Measurements from ENCODE around the gene TAS2R7. TPM values are rescaled to one million over a fixed set of nuclear protein-coding genes. Genes with fewer than 3 reads are reported as not detected.
"Not testable (repeated sequence)": the region's sequence is repeated elsewhere in the genome, so short reads cannot be mapped to it uniquely, and the experiment has no call there.

TAS2R7 gene
- total RNA-seq, 4 donors from 2014 or later, result 1.5 TPM; not detected in 3

- Histone ChIP-seq H3K27ac (no peak within 1 kb of the TSS), H3K27me3 (no peaks in the 10 kb centered on the region), H3K36me3 (no peaks in the 10 kb centered on the region), H3K4me3 (no peak within 1 kb of the TSS), H3K9me3 (peaks cover 0 to 6% (median 2%) of the 10 kb centered on the region in 4 donors), H3K4me1 (no peaks in the 10 kb centered on the region)
- DNase-seq (ENCODE audit: low spot score in 2 of 2), result no peak
- TF ChIP-seq EP300 (IDR thresholded peaks at IDR 0.05) (no peak), POLR2A (IDR thresholded peaks at IDR 0.05) (no peak)
- TF ChIP-seq, protein P1, sequence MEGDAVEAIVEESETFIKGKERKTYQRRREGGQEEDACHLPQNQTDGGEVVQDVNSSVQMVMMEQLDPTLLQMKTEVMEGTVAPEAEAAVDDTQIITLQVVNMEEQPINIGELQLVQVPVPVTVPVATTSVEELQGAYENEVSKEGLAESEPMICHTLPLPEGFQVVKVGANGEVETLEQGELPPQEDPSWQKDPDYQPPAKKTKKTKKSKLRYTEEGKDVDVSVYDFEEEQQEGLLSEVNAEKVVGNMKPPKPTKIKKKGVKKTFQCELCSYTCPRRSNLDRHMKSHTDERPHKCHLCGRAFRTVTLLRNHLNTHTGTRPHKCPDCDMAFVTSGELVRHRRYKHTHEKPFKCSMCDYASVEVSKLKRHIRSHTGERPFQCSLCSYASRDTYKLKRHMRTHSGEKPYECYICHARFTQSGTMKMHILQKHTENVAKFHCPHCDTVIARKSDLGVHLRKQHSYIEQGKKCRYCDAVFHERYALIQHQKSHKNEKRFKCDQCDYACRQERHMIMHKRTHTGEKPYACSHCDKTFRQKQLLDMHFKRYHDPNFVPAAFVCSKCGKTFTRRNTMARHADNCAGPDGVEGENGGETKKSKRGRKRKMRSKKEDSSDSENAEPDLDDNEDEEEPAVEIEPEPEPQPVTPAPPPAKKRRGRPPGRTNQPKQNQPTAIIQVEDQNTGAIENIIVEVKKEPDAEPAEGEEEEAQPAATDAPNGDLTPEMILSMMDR (IDR thresholded peaks at IDR 0.05), result no peak
Observed at GRCh38 chr12:10810068-10810467, 7.6 kb upstream of the TAS2R7 start, which contains the start of gene TAS2R9. TSS of gene TAS2R9 (minus strand) at chr12:10810168. CDS start at chr12:10810075, 93 bp downstream.

DNA sequence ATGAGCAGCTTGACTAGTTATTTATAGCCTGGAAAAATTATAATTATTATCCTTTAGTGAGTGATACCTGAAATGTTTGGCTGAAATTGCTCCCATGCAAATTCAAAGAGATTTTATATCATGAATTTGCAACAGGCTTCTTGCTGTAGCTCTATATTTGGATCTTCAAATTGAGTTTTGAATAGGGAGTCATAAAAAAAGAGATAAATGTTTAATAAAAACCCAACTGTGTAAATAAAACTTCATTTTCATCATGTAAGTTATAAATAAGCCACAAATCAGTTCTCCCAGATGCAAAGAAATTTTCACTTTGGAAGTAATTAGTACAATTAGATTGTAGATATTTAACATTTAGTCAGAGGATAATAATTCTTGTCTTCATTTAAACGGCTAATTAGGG is 4.8 kb upstream of the TAS2R7 start, which contains the start of gene TAS2R8:
Gene TAS2R8 (minus strand): TSS at position 101 of the 400 bp plus-strand sequence. CDS start 306 bp downstream, outside the sequence.
- 68 to 78% methylated on average over 1 of the region's 1 CpG for WGBS, 2 donors

GRCh38 chr12:10801741-10802140 is 686 bp downstream of the TAS2R7 start:
- no peak for TF ChIP-seq POLR2A (IDR thresholded peaks at IDR 0.05)
- TF ChIP-seq, protein P1 (IDR thresholded peaks at IDR 0.05), result no peak
- TF ChIP-seq EP300 (IDR thresholded peaks at IDR 0.05), result no peak
- no peak for DNase-seq (ENCODE audit: low spot score in 2 of 2)

More for the DNA sequence above, 4.8 kb upstream of the TAS2R7 start, which contains the start of gene TAS2R8:
- Histone ChIP-seq H3K27ac (no peak within 1 kb of the TSS), H3K4me3 (no peak within 1 kb of the TSS), H3K4me1 (no peaks in the 10 kb centered on the region), H3K27me3 (no peaks in the 10 kb centered on the region), H3K36me3 (no peaks in the 10 kb centered on the region), H3K9me3 (no peaks in the 10 kb centered on the region)
- DNase-seq (ENCODE audit: low spot score in 2 of 2), result no peak
- no peak for TF ChIP-seq EP300 (IDR thresholded peaks at IDR 0.05)
- TF ChIP-seq POLR2A (IDR thresholded peaks at IDR 0.05), result no peak
- TF ChIP-seq, protein P1 (IDR thresholded peaks at IDR 0.05), result no peak

DNA sequence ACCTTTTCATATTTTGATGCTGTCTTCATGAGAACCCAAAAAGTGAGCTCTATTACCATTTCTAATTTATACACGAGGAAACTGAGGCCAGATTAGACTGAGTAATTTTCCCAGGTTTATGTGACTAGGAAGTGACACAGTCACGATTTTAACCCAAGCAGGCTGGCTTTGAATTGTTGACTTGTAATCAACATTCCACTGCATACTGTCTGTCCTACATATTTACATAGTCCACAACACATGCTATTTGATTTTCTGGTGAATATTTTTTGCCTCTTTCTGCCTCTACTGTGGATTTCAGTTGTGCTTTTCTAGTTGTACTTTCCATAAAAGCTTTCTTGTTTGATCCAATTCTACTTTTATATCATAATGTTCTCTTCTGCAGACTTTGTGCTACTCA is 8.2 kb downstream of the TAS2R7 start:
- no peaks in the 10 kb centered on the region for H3K4me1 ChIP-seq
- 43 to 46% methylated on average over 2 of the region's 2 CpGs for WGBS, 2 donors
- no peak overlapping the region for H3K4me3 ChIP-seq
- H3K9me3 ChIP-seq, result no peaks in the 10 kb centered on the region
- H3K27me3 ChIP-seq, result no peaks in the 10 kb centered on the region
- H3K36me3 ChIP-seq, result no peaks in the 10 kb centered on the region
- DNase-seq (ENCODE audit: low spot score in 2 of 2), result no peak
- TF ChIP-seq, protein P1 (IDR thresholded peaks at IDR 0.05), result no peak
- TF ChIP-seq EP300 (IDR thresholded peaks at IDR 0.05), result no peak
- TF ChIP-seq POLR2A (IDR thresholded peaks at IDR 0.05), result no peak
- H3K27ac ChIP-seq, result no peak overlapping the region

More at GRCh38 chr12:10801741-10802140, 686 bp downstream of the TAS2R7 start:
- H3K4me3 ChIP-seq, result no peak overlapping the region
- no peaks in the 10 kb centered on the region for H3K36me3 ChIP-seq
- no peaks in the 10 kb centered on the region for H3K9me3 ChIP-seq
- no peaks in the 10 kb centered on the region for H3K27me3 ChIP-seq
- H3K27ac ChIP-seq, result no peak overlapping the region
- 49 to 51% methylated on average over 5 of the region's 5 CpGs for WGBS, 2 donors
- no peaks in the 10 kb centered on the region for H3K4me1 ChIP-seq

DNA sequence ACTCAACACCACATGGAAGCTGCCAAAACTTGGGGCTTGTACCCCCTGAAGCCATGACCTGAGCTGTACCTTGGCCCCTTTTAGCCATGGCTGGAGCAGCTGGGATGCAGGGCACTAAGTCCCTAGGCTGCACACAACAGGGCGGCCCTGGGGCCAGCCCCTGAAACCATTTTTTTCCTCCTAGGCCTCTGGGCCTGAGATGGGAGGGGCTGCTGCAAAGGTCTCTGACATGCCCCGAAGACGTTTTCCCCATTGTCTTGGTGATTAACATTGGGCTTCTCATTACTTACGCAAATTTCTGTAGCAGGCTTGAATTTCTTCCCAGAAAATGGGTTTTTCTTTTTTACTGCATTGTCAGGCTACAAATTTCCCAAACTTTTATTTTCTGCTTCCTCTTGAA is 10.7 kb downstream of the TAS2R7 start:
- not testable (repeated sequence) for H3K27ac ChIP-seq; H3K27me3 ChIP-seq; H3K4me3 ChIP-seq; H3K4me1 ChIP-seq; DNase-seq (ENCODE audit: low spot score in 2 of 2); H3K9me3 ChIP-seq; H3K36me3 ChIP-seq
- WGBS, 2 donors, result 84 to 89% methylated on average over 4 of the region's 4 CpGs

- Histone ChIP-seq H3K27ac (no peak overlapping the region), H3K36me3 (no peaks in the 10 kb centered on the region), H3K4me3 (no peak overlapping the region), H3K27me3 (no peaks in the 10 kb centered on the region), H3K4me1 (no peaks in the 10 kb centered on the region), H3K9me3 (no peaks in the 10 kb centered on the region)
- TF ChIP-seq, protein P1 (IDR thresholded peaks at IDR 0.05), result no peak
- no peak for TF ChIP-seq POLR2A (IDR thresholded peaks at IDR 0.05)
- no peak for TF ChIP-seq EP300 (IDR thresholded peaks at IDR 0.05)
- DNase-seq (ENCODE audit: low spot score in 2 of 2), result no peak
- WGBS, 2 donors, result 80 to 82% methylated on average over 5 of the region's 5 CpGs
Observed at GRCh38 chr12:10783252-10783651, 19.2 kb downstream of the TAS2R7 start.

Measured in tibial nerve (tissue), 4 donors.